Activated naive CD4-positive, alpha-beta T cell treated with anti-CD3 and anti-CD28 coated beads for 36 hours (primary cell): ENCODE data around the gene VPS13D. TPM values are rescaled to one million over a fixed set of nuclear protein-coding genes. Genes with fewer than 3 reads are reported as not detected.

Source experiments
- CTCF ChIA-PET: fragments of 350-600 bp; sonication (Branson Sonifier 250); formaldehyde crosslinking; loops from one replicate; lab custom pipeline; 2021; ENCODE audit warnings: antibody characterized with exemption; lab: Charles Lee
- DNase-seq: peaks from one replicate; pipeline ENCODE4 v3.0.0-alpha.2; 2020
- H3K27ac Mint-ChIP-seq: one replicate; pipeline ENCODE4 v1.8.0; 2021; ENCODE audit warnings: mild to moderate bottlenecking, mixed read lengths
- H3K27me3 Mint-ChIP-seq: one replicate; pipeline ENCODE4 v1.8.0; 2021; ENCODE audit warnings: low read depth, mixed read lengths
- H3K36me3 Mint-ChIP-seq: one replicate; pipeline ENCODE4 v1.8.0; 2021; ENCODE audit warnings: low read depth, mixed read lengths
- H3K4me1 Mint-ChIP-seq: one replicate; pipeline ENCODE4 v1.8.0; 2021; ENCODE audit warnings: low read depth, mixed read lengths
- H3K4me3 Mint-ChIP-seq: one replicate; pipeline ENCODE4 v1.8.0; 2021; ENCODE audit warnings: mild to moderate bottlenecking, moderate library complexity, mixed read lengths
- H3K9me3 Mint-ChIP-seq: one replicate; pipeline ENCODE4 v1.8.0; 2021; ENCODE audit warnings: mixed read lengths
- intact Hi-C: fragments of 100-400 bp; cut with micrococcal nuclease; formaldehyde crosslinking; loops from one replicate; pipeline ENCODE4 v1.15.1; 2023
- total RNA-seq, 2 experiments: library from RNA; stranded (reverse); gene quantifications; one replicate each; pipeline ENCODE4 v1.2.3, GENCODE V29; 2021

The VPS13D gene
- total RNA-seq, 2 experiments from 2014 or later, result 20.0 to 23.3 TPM

GRCh38 chr1:12244585-12244984, 14.8 kb downstream of the VPS13D start:
- H3K4me1 Mint-ChIP-seq, result peaks cover 2% of the 10 kb centered on the region
- H3K36me3 Mint-ChIP-seq, result peaks cover 21% of the 10 kb centered on the region
- H3K27ac Mint-ChIP-seq, result no peak overlapping the region
- intact Hi-C loops, result loop anchor here (1.0 kb wide), 1 partner anchor 119 kb away; no protein-coding TSS in a partner anchor
- H3K4me3 Mint-ChIP-seq, result no peak overlapping the region
- no peak for DNase-seq
- H3K27me3 Mint-ChIP-seq, result no peaks in the 10 kb centered on the region
- CTCF ChIA-PET, result interaction anchor here (1.2 to 4.9 kb wide), 7 partner anchors 9 to 125 kb away, joined by 4 to 37 read pairs (median 5); no protein-coding TSS in a partner anchor
- no peaks in the 10 kb centered on the region for H3K9me3 Mint-ChIP-seq

- DNase-seq, result no peak
- CTCF ChIA-PET, result interaction anchor here (2.0 to 4.9 kb wide), 3 partner anchors 10 to 120 kb away, joined by 4 to 37 read pairs (median 9); no protein-coding TSS in a partner anchor
- Mint-ChIP-seq H3K9me3 (no peaks in the 10 kb centered on the region), H3K4me1 (peaks cover 2% of the 10 kb centered on the region), H3K4me3 (no peak overlapping the region), H3K27me3 (no peaks in the 10 kb centered on the region), H3K27ac (no peak overlapping the region), H3K36me3 (peaks cover 25% of the 10 kb centered on the region)
- intact Hi-C loops, result no loop called here
Observed at GRCh38 chr1:12245116-12245515, 15.3 kb downstream of the VPS13D start.

DNA sequence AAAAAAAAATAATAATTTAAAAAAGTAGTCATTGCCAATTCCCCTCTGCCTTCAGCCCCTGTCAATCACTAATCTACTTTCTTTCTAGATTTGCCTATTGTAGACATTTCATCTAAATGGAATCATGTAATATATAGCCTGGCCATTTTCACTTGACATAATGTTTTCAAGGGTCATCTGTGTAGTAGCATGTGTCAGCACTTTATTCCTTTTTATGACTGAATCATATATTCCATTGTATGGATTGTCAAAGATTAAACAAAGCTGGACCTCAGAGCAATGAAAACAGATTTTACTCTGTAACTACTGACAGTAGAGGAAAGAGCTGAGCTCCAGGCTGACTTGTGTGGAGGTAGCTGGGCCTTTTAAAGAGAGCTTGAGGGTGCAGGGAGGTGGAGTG, 15.9 kb downstream of the VPS13D start:
- Mint-ChIP-seq H3K9me3 (no peaks in the 10 kb centered on the region), H3K27me3 (no peaks in the 10 kb centered on the region), H3K4me1 (peaks cover 2% of the 10 kb centered on the region), H3K4me3 (no peak overlapping the region), H3K27ac (no peak overlapping the region), H3K36me3 (peaks cover 25% of the 10 kb centered on the region)
- intact Hi-C loops, result no loop called here
- no peak for DNase-seq
- CTCF ChIA-PET, result interaction anchor here (0.7 to 4.9 kb wide), 3 partner anchors 10 to 413 kb away, joined by 3 to 37 read pairs (median 9); no protein-coding TSS in a partner anchor

DNA sequence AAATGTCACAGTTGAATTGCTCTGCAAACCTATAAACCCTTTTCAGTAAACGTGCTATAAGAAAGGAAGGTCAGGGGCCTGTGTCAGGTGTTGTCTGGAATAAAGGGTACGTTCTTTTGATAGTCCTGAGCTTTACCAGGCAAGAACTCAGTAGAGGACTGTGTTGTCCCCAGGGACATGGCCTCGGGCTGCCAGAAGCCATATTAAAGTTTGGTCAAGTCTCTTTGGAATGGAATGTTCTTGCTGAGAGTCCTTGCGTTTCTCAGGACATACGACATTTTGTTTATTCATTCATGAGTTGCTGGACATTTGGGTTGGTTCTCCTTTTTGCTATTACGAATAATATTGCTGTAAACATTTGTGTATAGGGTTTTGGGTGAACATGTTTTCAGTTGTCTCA, 16.8 kb downstream of the VPS13D start:
- Mint-ChIP-seq H3K9me3 (no peaks in the 10 kb centered on the region), H3K4me3 (no peak overlapping the region), H3K36me3 (peaks cover 30% of the 10 kb centered on the region), H3K27ac (no peak overlapping the region), H3K4me1 (no peaks in the 10 kb centered on the region), H3K27me3 (no peaks in the 10 kb centered on the region)
- CTCF ChIA-PET, result interaction anchor here (4.9 kb wide), 1 partner anchor 122 kb away, joined by 37 read pairs; no protein-coding TSS in a partner anchor
- no peak for DNase-seq
- intact Hi-C loops, result no loop called here

DNA sequence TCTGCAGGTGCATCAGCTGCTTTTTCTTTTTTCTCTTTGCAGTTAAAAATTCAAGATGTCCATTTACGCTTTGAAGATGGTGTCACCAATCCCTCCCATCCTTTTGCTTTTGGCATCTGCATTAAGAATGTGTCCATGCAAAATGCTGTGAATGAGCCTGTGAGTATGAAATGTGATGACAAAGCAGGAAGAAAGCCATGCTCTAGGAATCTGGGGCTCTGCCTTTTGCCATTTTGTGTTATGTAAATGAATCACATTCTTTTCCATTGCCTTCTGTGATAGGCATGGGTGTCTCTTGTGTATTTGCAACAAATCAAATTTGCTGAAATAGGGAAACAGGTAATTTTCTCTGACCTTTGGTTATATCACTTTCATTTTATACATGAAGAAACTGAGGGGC, 19.4 kb downstream of the VPS13D start:
- no peak overlapping the region for H3K27ac Mint-ChIP-seq
- peaks cover 32% of the 10 kb centered on the region for H3K36me3 Mint-ChIP-seq
- H3K4me1 Mint-ChIP-seq, result no peaks in the 10 kb centered on the region
- H3K9me3 Mint-ChIP-seq, result no peaks in the 10 kb centered on the region
- no peak overlapping the region for H3K4me3 Mint-ChIP-seq
- H3K27me3 Mint-ChIP-seq, result no peaks in the 10 kb centered on the region
- CTCF ChIA-PET, result interaction anchor here (1.3 kb wide), 1 partner anchor 38 kb away, joined by 4 read pairs; no protein-coding TSS in a partner anchor
- intact Hi-C loops, result no loop called here
- DNase-seq, result no peak

DNA sequence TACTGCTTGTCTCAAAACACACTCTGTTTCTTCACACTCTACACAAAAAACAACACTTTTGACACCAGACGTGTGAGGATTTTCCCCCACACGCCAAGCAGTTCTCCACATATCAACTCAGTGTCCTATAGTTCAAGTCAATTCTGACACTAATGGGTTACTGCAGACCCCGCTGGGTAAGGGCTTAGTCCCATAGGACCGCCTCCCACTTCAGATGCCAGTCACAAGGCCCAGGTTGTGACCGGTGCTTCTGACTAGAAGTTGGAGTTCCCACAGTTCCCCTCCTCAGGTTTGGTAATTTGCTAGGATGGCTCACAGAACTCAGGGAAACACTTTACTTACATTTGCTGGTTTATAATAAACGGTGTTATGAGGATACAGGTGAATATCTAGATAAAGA, 19.9 kb downstream of the VPS13D start:
- H3K27me3 Mint-ChIP-seq, result no peaks in the 10 kb centered on the region
- no peaks in the 10 kb centered on the region for H3K4me1 Mint-ChIP-seq
- intact Hi-C loops, result no loop called here
- H3K36me3 Mint-ChIP-seq, result peaks cover 28% of the 10 kb centered on the region
- H3K4me3 Mint-ChIP-seq, result no peak overlapping the region
- H3K9me3 Mint-ChIP-seq, result no peaks in the 10 kb centered on the region
- H3K27ac Mint-ChIP-seq, result no peak overlapping the region
- CTCF ChIA-PET, result interaction anchor here (1.3 kb wide), 1 partner anchor 39 kb away, joined by 4 read pairs; no protein-coding TSS in a partner anchor
- no peak for DNase-seq

DNA sequence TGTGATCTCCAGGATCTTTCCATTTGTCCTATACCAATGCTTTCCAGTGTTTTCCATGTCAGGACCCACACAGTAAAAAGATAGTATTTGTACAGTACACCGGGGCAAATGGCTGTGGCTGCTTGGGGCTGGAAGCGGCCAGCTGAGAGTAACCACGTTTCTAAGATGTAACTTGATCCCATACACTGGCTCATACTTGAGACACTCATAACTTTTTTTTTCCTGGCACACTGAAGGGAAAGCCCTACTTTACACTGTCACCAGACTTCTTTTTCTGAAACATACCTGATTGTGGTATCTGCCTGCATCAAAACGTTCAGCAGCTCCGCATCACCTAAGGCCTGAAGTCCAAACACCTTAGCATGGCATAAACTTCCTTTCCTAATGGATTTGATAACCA, 21.6 kb downstream of the VPS13D start:
- DNase-seq, result no peak
- Mint-ChIP-seq H3K27me3 (no peaks in the 10 kb centered on the region), H3K27ac (no peak overlapping the region), H3K9me3 (no peaks in the 10 kb centered on the region), H3K4me1 (no peaks in the 10 kb centered on the region), H3K36me3 (peaks cover 24% of the 10 kb centered on the region), H3K4me3 (no peak overlapping the region)
- intact Hi-C loops, result no loop called here
- CTCF ChIA-PET, result interaction anchor here (0.6 to 1.1 kb wide), 2 partner anchors 11 to 127 kb away, joined by 3 to 4 read pairs; no protein-coding TSS in a partner anchor

- no peaks in the 10 kb centered on the region for H3K27me3 Mint-ChIP-seq
- intact Hi-C loops, result no loop called here
- no peak for DNase-seq
- H3K27ac Mint-ChIP-seq, result no peak overlapping the region
- no peaks in the 10 kb centered on the region for H3K9me3 Mint-ChIP-seq
- CTCF ChIA-PET, result interaction anchor here (0.6 to 1.0 kb wide), 2 partner anchors 131 to 153 kb away, joined by 3 to 7 read pairs; no protein-coding TSS in a partner anchor
- no peak overlapping the region for H3K4me3 Mint-ChIP-seq
- no peaks in the 10 kb centered on the region for H3K4me1 Mint-ChIP-seq
- H3K36me3 Mint-ChIP-seq, result peaks cover 26% of the 10 kb centered on the region
Observed at GRCh38 chr1:12255913-12256312, 26.1 kb downstream of the VPS13D start.

GRCh38 chr1:12258272-12258671, 28.4 kb downstream of the VPS13D start:
- no peak for DNase-seq
- Mint-ChIP-seq H3K9me3 (no peaks in the 10 kb centered on the region), H3K27me3 (no peaks in the 10 kb centered on the region), H3K36me3 (peaks cover 34% of the 10 kb centered on the region), H3K4me1 (no peaks in the 10 kb centered on the region), H3K27ac (no peak overlapping the region), H3K4me3 (no peak overlapping the region)
- intact Hi-C loops, result no loop called here
- CTCF ChIA-PET, result interaction anchor here (0.6 to 1.7 kb wide), 2 partner anchors 20 to 139 kb away, joined by 4 to 5 read pairs; no protein-coding TSS in a partner anchor

DNA sequence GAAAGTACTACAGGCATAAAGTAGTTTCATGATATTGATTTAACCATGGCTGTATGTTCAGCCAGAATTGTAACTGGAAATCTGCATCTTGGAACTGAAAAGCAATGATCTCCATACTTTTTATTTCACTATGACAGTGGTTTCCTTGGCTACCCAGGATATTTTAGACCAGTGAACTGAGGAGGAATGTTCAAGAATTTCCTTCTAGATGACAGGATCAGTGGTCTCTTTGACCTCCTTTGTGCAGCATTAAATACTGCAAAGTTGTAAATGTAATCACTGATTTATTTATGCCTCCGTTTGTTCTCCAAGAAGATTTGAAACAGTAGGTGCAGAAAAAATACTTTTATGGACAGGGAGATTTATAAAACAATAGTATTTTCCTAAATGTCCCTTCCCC, 39.5 kb downstream of the VPS13D start:
- intact Hi-C loops, result no loop called here
- CTCF ChIA-PET, result no interaction called here
- Mint-ChIP-seq H3K27ac (no peak overlapping the region), H3K4me3 (no peak overlapping the region), H3K9me3 (no peaks in the 10 kb centered on the region), H3K27me3 (no peaks in the 10 kb centered on the region), H3K4me1 (no peaks in the 10 kb centered on the region), H3K36me3 (peaks cover 11% of the 10 kb centered on the region)
- no peak for DNase-seq

GRCh38 chr1:12271033-12271432, 41.2 kb downstream of the VPS13D start:
- CTCF ChIA-PET, result interaction anchor here (0.7 to 2.5 kb wide), 6 partner anchors 25 to 393 kb away, joined by 3 to 24 read pairs (median 4); no protein-coding TSS in a partner anchor
- no peak for DNase-seq
- intact Hi-C loops, result no loop called here
- H3K27me3 Mint-ChIP-seq, result no peaks in the 10 kb centered on the region
- peaks cover 17% of the 10 kb centered on the region for H3K36me3 Mint-ChIP-seq
- H3K4me3 Mint-ChIP-seq, result no peak overlapping the region
- H3K4me1 Mint-ChIP-seq, result no peaks in the 10 kb centered on the region
- no peaks in the 10 kb centered on the region for H3K9me3 Mint-ChIP-seq
- no peak overlapping the region for H3K27ac Mint-ChIP-seq

- no peak for DNase-seq
- Mint-ChIP-seq H3K9me3 (no peaks in the 10 kb centered on the region), H3K27me3 (no peaks in the 10 kb centered on the region), H3K27ac (no peak overlapping the region), H3K4me1 (no peaks in the 10 kb centered on the region), H3K36me3 (peaks cover 29% of the 10 kb centered on the region), H3K4me3 (no peak overlapping the region)
- CTCF ChIA-PET, result interaction anchor here (0.6 to 2.7 kb wide), 13 partner anchors 8 to 405 kb away, joined by 3 to 24 read pairs (median 4); no protein-coding TSS in a partner anchor
- intact Hi-C loops, result loop anchor here (1.0 kb wide), 2 partner anchors 347 to 387 kb away; no protein-coding TSS in a partner anchor
Observed at GRCh38 chr1:12272770-12273169, 42.9 kb downstream of the VPS13D start.

DNA sequence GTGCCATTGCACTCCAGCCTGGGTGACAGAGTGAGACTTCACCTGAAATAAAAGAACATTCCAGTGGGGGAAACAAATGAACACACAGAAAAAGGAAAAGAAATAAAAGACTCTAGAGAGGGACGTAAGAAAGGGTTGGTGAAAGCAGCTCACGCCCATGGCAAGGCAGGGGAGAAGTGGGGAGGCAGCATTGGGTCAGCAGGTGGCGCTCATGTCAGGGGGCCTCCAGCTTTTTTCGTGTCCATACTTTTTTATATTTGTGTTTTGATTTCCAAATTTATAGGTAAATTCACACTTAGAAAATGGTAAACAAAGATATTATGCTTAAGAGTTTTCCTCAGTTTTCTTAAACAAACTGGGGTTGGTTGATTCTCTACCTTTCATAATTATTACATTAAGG, 45.5 kb downstream of the VPS13D start:
- intact Hi-C loops, result no loop called here
- no peak overlapping the region for H3K27ac Mint-ChIP-seq
- H3K4me1 Mint-ChIP-seq, result no peaks in the 10 kb centered on the region
- no peaks in the 10 kb centered on the region for H3K27me3 Mint-ChIP-seq
- H3K36me3 Mint-ChIP-seq, result peaks cover 28% of the 10 kb centered on the region
- peak; percentile 70 for DNase-seq
- no peak overlapping the region for H3K4me3 Mint-ChIP-seq
- H3K9me3 Mint-ChIP-seq, result no peaks in the 10 kb centered on the region
- CTCF ChIA-PET, result interaction anchor here (0.5 to 5.2 kb wide), 10 partner anchors 8 to 384 kb away, joined by 3 to 26 read pairs (median 4); no protein-coding TSS in a partner anchor
